GM12892 (cell line): ENCODE data around the gene SFI1.
A peak's percentile ranks its signal among the peaks of the same experiment; 100 is the strongest.

ENCODE experiments used
- DNase-seq: peaks from one replicate; pipeline ENCODE4 v3.0.0; 2011; ENCODE audit not compliant: insufficient read length
- FAIRE-seq: peaks from 2 replicates; lab custom pipeline; 2011; peaks lifted over from hg19 to GRCh38; lab: Jason Lieb, UNC
- POLR2A ChIP-seq: IDR thresholded peaks from 2 replicates; pipeline ENCODE4 v1.6.1; 2011; ENCODE audit warnings: low read depth, low read length, control low read depth
- POLR2AphosphoS5 ChIP-seq: IDR thresholded peaks from 2 replicates; pipeline ENCODE4 v1.6.1; 2011; ENCODE audit warnings: low read depth, low read length, control low read depth
- TAF1 ChIP-seq: IDR thresholded peaks from 2 replicates; pipeline ENCODE4 v1.6.1; 2011; ENCODE audit warnings: low read depth, mild to moderate bottlenecking, control low read depth, low read length, borderline replicate concordance

The SFI1 gene

GRCh38 chr22:31626427-31627150 is 130.3 kb downstream of the SFI1 start:
- DNase-seq (no peak), FAIRE-seq (no peak)
- TF ChIP-seq POLR2AphosphoS5 (no peak), TAF1 (no peak), POLR2A (no peak)

- TF ChIP-seq TAF1 = no peak
- TF ChIP-seq POLR2A = no peak
- DNase-seq (no peak), FAIRE-seq (no peak)
Measured at GRCh38 chr22:31627223-31627731, 130.9 kb downstream of the SFI1 start.

GRCh38 chr22:31628362-31628761 is 132.0 kb downstream of the SFI1 start:
- FAIRE-seq = no peak
- TF ChIP-seq POLR2AphosphoS5 = no peak
- TF ChIP-seq TAF1 = no peak
- TF ChIP-seq POLR2A = no peak
- no peak for DNase-seq

- TF ChIP-seq POLR2AphosphoS5 = no peak
- TF ChIP-seq POLR2A = no peak
- no peak for TF ChIP-seq TAF1
- FAIRE-seq (peak; percentile 50), DNase-seq (peak; percentile 18)
Measured at GRCh38 chr22:31628969-31629708, 132.8 kb downstream of the SFI1 start.

- FAIRE-seq (no peak), DNase-seq (no peak)
- TF ChIP-seq POLR2A (no peak), TAF1 (no peak)
Measured at GRCh38 chr22:31629741-31630184, 133.4 kb downstream of the SFI1 start.

GRCh38 chr22:31630331-31631329 is 134.3 kb downstream of the SFI1 start:
- FAIRE-seq (peak; percentile 92), DNase-seq (peak; percentile 93)
- TF ChIP-seq POLR2AphosphoS5 = no peak
- TF ChIP-seq POLR2A = peak; percentile 64; the same call in 1 of the 2 replicates

- DNase-seq (no peak), FAIRE-seq (peak; percentile 67)
- TF ChIP-seq TAF1 = no peak
- no peak for TF ChIP-seq POLR2AphosphoS5
- TF ChIP-seq POLR2A = no peak
Measured at GRCh38 chr22:31631436-31631835, 135.1 kb downstream of the SFI1 start.

GRCh38 chr22:31635638-31636306 is 139.4 kb downstream of the SFI1 start:
- FAIRE-seq = no peak
- DNase-seq = no peak
- no peak for TF ChIP-seq POLR2A
- TF ChIP-seq TAF1 = no peak

- TF ChIP-seq POLR2A = peak; percentile 71; the same call in 1 of the 2 replicates
- peak; percentile 72 for TF ChIP-seq POLR2AphosphoS5
- no peak; the same call in 1 of the 2 replicates for TF ChIP-seq TAF1
- DNase-seq = peak; percentile 57
- FAIRE-seq = peak; percentile 92
Measured at GRCh38 chr22:31637447-31637890, 141.1 kb downstream of the SFI1 start.

- FAIRE-seq = peak; percentile 81
- peak; percentile 50; the same call in 1 of the 2 replicates for TF ChIP-seq POLR2AphosphoS5
- TF ChIP-seq TAF1 = peak; percentile 20; the same call in 1 of the 2 replicates
- TF ChIP-seq POLR2A = peak; percentile 9; the same call in 1 of the 2 replicates
- DNase-seq = peak; percentile 46
Measured at GRCh38 chr22:31637891-31638618, 141.7 kb downstream of the SFI1 start.
